Raji (cell line): Measurements from ENCODE around the gene ZBTB3.

Experiments
- POLR2A ChIP-seq: IDR thresholded peaks from 2 replicates; pipeline ENCODE4 v1.6.1; 2011; ENCODE audit warnings: low read depth, low read length, control low read depth; ENCODE audit not compliant: insufficient read depth

The ZBTB3 gene

GRCh38 chr11:62753736-62754603 is at the start of gene ZBTB3:
ZBTB3 (minus strand) TSS chr11:62754160; CDS start chr11:62753664, 496 bp downstream.
- peak; percentile 90 for TF ChIP-seq POLR2A

GRCh38 chr11:62801071-62801470 is 47.1 kb upstream of the ZBTB3 start:
- TF ChIP-seq POLR2A = no peak

- TF ChIP-seq POLR2A = no peak
Measured at GRCh38 chr11:62799486-62799885, 45.5 kb upstream of the ZBTB3 start.

- TF ChIP-seq POLR2A = no peak
Measured at GRCh38 chr11:62796281-62796680, 42.3 kb upstream of the ZBTB3 start.

- no peak for TF ChIP-seq POLR2A
Measured at GRCh38 chr11:62794201-62794775, 40.3 kb upstream of the ZBTB3 start.

- no peak for TF ChIP-seq POLR2A
Measured at GRCh38 chr11:62792202-62792575, 38.2 kb upstream of the ZBTB3 start.

- peak; percentile 98 for TF ChIP-seq POLR2A
Measured at GRCh38 chr11:62791501-62792201, 37.7 kb upstream of the ZBTB3 start, which contains the start of gene TMEM223. TMEM223 (minus strand) TSS chr11:62792006; CDS start chr11:62791994, 12 bp downstream.

GRCh38 chr11:62789576-62789975 is 35.6 kb upstream of the ZBTB3 start:
- no peak for TF ChIP-seq POLR2A

GRCh38 chr11:62788991-62789390 is 35.0 kb upstream of the ZBTB3 start:
- TF ChIP-seq POLR2A = no peak

- TF ChIP-seq POLR2A = peak; percentile 99
Measured at GRCh38 chr11:62787005-62787759, 33.2 kb upstream of the ZBTB3 start, which contains the start of gene TMEM179B. TMEM179B (plus strand) TSS chr11:62787402; CDS start chr11:62787432, 30 bp downstream.

- no peak for TF ChIP-seq POLR2A
Measured at GRCh38 chr11:62786318-62787004, 32.5 kb upstream of the ZBTB3 start.

GRCh38 chr11:62782753-62783152 is 28.8 kb upstream of the ZBTB3 start:
- no peak for TF ChIP-seq POLR2A

- no peak for TF ChIP-seq POLR2A
Measured at GRCh38 chr11:62778441-62778840, 24.5 kb upstream of the ZBTB3 start.

GRCh38 chr11:62777389-62777788 is 23.4 kb upstream of the ZBTB3 start:
- no peak for TF ChIP-seq POLR2A
